ENCODE results near the gene MAP4K5. TPM values are rescaled to one million over a fixed set of nuclear protein-coding genes. Genes with fewer than 3 reads are reported as not detected.

Gene MAP4K5
- polyA plus RNA-seq, 2 donors = 15.4 to 20.3 TPM

DNA sequence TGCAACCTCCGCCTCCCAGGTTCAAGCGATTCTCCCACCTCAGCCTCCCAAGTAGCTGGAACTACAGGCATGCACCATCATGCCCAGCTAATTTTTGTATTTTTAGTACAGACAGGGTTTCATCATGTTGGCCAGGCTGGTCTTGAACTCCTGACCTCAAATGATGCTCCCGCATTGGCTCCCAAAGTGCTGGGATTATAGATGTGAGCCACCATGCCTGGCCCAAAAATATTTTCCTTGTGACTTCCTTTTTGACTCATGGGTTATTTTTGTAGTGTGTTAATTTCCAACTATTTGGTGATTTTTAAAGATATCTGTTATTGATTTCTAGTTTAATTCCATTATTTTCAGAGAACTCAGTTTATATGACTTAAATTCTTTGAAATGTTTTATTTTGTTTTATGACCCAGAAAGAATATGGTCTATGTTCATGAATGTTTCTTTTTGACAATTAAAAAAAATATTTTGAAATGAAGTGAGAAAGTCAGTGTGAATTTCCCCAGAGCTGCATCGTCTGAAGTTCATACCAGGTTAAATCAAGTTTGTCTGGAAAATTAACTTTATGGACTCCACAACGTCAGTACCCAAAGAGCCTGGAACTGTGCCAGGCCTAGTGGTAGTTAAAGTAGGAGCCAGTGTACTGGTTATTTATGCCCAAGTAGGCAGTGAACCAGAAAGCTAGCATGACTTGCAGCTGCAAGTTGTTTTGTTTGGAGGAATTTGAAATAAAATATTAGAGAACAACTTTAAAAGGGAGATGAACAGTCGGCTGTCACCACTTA, 132.9 kb downstream of the MAP4K5 start:
- Histone ChIP-seq H3K9me3 (ENCODE audit: control insufficient read depth in 2 of 2, insufficient read depth in 1 of 2, low read depth in 1 of 2, low read length in 1 of 2) (no peaks in the 10 kb centered on the region), H3K4me1 (ENCODE audit: control insufficient read depth in 2 of 2, insufficient read depth in 2 of 2, low read length in 1 of 2) (peaks cover 0 to 3% of the 10 kb centered on the region in 2 donors), H3K36me3 (ENCODE audit: control insufficient read depth in 2 of 2, insufficient read depth in 2 of 2, low read length in 1 of 2) (no peaks in the 10 kb centered on the region), H3K27me3 (ENCODE audit: control insufficient read depth in 1 of 2, insufficient read depth in 2 of 2, low read length in 2 of 2) (no peaks in the 10 kb centered on the region), H3K4me3 (ENCODE audit: low read depth in 1 of 2, low read length in 2 of 2) (no peak overlapping the region), H3K27ac (ENCODE audit: low read depth in 2 of 2, low read length in 1 of 2) (no peak overlapping the region)
- 51 to 53% methylated on average over 6 of the region's 6 CpGs for WGBS, 2 donors

DNA sequence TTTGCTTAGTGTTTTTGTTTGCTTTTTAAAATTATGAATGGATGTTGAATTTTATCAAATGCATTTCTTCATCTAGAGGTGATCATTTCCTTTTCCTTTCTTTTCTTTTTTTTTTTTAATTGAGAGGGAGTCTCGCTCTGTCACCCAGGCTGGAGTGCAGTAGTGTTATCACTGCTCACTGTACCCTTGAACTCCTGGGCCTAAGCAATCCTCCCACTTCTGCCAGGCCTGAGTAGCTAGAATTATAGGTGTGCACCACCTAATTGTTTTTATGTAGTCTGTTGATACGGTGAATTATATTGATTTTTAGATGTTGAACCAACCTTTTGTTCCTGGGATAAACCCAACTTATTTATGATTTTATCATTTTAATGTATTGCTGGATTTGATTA, 134.2 kb downstream of the MAP4K5 start:
- Histone ChIP-seq H3K4me3 (ENCODE audit: low read depth in 1 of 2, low read length in 2 of 2) (no peak overlapping the region), H3K9me3 (ENCODE audit: control insufficient read depth in 2 of 2, insufficient read depth in 1 of 2, low read depth in 1 of 2, low read length in 1 of 2) (no peaks in the 10 kb centered on the region), H3K27me3 (ENCODE audit: control insufficient read depth in 1 of 2, insufficient read depth in 2 of 2, low read length in 2 of 2) (no peaks in the 10 kb centered on the region), H3K27ac (ENCODE audit: low read depth in 2 of 2, low read length in 1 of 2) (no peak overlapping the region), H3K36me3 (ENCODE audit: control insufficient read depth in 2 of 2, insufficient read depth in 2 of 2, low read length in 1 of 2) (no peaks in the 10 kb centered on the region), H3K4me1 (ENCODE audit: control insufficient read depth in 2 of 2, insufficient read depth in 2 of 2, low read length in 1 of 2) (peaks cover 0 to 3% of the 10 kb centered on the region in 2 donors)
- WGBS, 2 donors = 79 to 91% methylated on average over 2 of the region's 2 CpGs

DNA sequence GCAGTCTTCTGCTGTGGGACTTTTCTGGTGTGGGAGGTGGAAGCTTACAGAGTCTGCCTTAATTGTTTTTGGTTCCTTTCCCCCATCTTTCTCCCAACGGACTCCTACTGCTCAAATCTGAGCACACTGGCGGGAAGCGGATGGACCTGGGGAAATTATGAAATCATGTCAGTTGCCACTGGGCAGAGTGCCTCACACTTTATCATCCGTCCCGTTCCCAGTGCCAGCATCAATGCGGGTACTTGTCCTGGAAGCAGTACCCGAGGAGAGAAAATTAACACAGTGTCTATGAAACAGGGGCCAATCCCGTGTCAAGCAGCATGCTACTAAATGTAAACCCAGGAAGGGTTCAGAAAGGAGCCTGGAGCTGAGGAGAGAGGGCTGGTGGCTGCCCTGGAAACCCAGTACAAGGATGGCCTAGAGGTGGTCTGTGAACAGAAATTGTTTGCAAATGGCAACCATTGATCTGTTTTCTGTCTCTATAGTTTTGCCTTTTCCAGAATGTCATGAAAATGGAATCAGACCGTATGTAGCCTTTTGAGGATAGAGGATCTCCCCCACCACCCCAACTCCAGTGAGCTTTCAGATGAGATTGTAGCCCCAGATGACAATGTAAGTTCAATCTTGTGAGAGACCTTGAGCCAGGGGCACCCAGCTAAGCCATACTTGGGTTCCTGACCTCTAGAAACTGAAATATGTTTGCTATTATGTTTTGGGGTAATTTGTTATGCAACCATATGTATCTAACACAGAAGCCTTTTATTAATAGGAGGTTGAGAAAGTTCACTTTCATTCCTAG, 134.8 kb downstream of the MAP4K5 start:
- WGBS, 2 donors = 17 to 29% methylated on average over 9 of the region's 9 CpGs

DNA sequence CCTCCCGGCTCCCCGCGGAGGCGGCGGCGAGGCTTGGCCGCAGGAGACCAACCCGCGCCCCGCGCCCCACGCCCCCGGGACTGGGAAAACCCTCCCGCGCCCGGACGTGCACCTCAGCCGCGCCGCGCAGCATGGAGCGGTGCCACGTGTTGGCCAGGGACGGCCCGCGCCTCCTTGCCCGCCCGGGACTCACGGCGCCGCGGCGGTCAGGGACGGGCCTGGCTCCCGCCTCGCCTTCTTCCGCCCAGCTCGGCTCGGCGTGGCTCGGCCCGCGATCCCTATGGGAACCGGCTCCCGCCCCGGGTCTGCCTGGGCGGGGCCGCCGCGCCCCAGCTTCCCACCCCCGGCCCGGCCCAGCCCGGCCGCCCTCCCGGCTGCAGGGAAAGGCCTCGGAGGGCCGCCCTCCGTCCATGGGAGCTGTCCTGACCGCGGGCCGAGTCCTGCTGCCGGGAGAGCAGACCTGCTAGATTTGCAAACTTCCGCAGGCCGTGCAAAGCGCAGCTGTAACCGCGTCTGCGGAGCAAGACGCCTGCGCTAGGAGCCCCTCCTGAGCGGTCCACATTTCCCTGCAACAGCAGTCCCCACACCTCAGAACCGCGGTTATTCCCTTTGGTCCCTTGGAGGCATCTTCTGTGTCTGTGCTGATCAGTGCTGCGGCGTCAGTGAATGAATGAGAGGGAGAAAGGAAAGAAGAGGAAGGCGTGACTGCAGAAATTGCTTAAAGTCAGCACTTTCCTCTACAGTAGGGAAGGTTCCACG, 135.6 kb downstream of the MAP4K5 start, which contains the start of gene CDKL1:
CDKL1 (minus strand) TSS at position 251 of the 759 bp plus-strand sequence. CDS start 1,013 bp downstream, outside the sequence.
- no peaks in the 10 kb centered on the region for H3K36me3 ChIP-seq (ENCODE audit: control insufficient read depth in 2 of 2, insufficient read depth in 2 of 2, low read length in 1 of 2)
- H3K9me3 ChIP-seq (ENCODE audit: control insufficient read depth in 2 of 2, insufficient read depth in 1 of 2, low read depth in 1 of 2, low read length in 1 of 2) = no peaks in the 10 kb centered on the region
- H3K27me3 ChIP-seq (ENCODE audit: control insufficient read depth in 1 of 2, insufficient read depth in 2 of 2, low read length in 2 of 2) = no peaks in the 10 kb centered on the region
- peak within 1 kb of the TSS; percentile 58 to 68 for H3K4me3 ChIP-seq (ENCODE audit: low read depth in 1 of 2, low read length in 2 of 2)
- peaks cover 0 to 3% of the 10 kb centered on the region in 2 donors for H3K4me1 ChIP-seq (ENCODE audit: control insufficient read depth in 2 of 2, insufficient read depth in 2 of 2, low read length in 1 of 2)
- peak within 1 kb of the TSS; percentile 84 for H3K27ac ChIP-seq (ENCODE audit: low read depth in 2 of 2, low read length in 1 of 2)
- whole genome bisulfite sequencing, 2 donors = 0% methylated on average over 64 to 77 of the region's 77 CpGs

More for the DNA sequence above, 134.8 kb downstream of the MAP4K5 start:
- Histone ChIP-seq H3K27ac (ENCODE audit: low read depth in 2 of 2, low read length in 1 of 2) (peak overlapping the region; percentile 84), H3K36me3 (ENCODE audit: control insufficient read depth in 2 of 2, insufficient read depth in 2 of 2, low read length in 1 of 2) (no peaks in the 10 kb centered on the region), H3K9me3 (ENCODE audit: control insufficient read depth in 2 of 2, insufficient read depth in 1 of 2, low read depth in 1 of 2, low read length in 1 of 2) (no peaks in the 10 kb centered on the region), H3K4me3 (ENCODE audit: low read depth in 1 of 2, low read length in 2 of 2) (peak overlapping the region; percentile 58 to 68), H3K4me1 (ENCODE audit: control insufficient read depth in 2 of 2, insufficient read depth in 2 of 2, low read length in 1 of 2) (peaks cover 0 to 3% of the 10 kb centered on the region in 2 donors), H3K27me3 (ENCODE audit: control insufficient read depth in 1 of 2, insufficient read depth in 2 of 2, low read length in 2 of 2) (no peaks in the 10 kb centered on the region)

DNA sequence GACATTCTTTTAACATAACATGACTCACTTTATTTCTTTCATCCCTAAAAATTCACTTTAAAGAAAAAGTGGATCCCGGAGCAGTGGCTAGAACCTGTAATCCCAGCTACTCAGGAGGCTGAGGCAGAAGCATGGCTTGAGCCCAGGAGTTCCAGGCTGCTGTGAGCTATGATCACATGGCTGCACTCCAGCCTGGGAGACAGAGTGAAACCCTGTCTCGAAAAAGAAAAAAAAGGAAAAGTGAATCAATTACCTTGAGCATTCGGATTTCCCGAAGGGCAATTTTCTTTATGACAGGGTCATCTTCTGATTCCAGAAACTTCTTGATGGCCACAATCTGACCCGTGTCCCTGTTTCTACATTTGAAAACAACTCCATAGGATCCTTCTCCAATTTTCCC, 136.9 kb downstream of the MAP4K5 start:
- Histone ChIP-seq H3K36me3 (ENCODE audit: control insufficient read depth in 2 of 2, insufficient read depth in 2 of 2, low read length in 1 of 2) (no peaks in the 10 kb centered on the region), H3K4me1 (ENCODE audit: control insufficient read depth in 2 of 2, insufficient read depth in 2 of 2, low read length in 1 of 2) (peaks cover 0 to 3% of the 10 kb centered on the region in 2 donors), H3K27ac (ENCODE audit: low read depth in 2 of 2, low read length in 1 of 2) (peak overlapping the region in 1 of 2 donors; percentile 16), H3K4me3 (ENCODE audit: low read depth in 1 of 2, low read length in 2 of 2) (peak overlapping the region in 1 of 2 donors; percentile 68), H3K27me3 (ENCODE audit: control insufficient read depth in 1 of 2, insufficient read depth in 2 of 2, low read length in 2 of 2) (no peaks in the 10 kb centered on the region), H3K9me3 (ENCODE audit: control insufficient read depth in 2 of 2, insufficient read depth in 1 of 2, low read depth in 1 of 2, low read length in 1 of 2) (no peaks in the 10 kb centered on the region)
- 53 to 54% methylated on average over 5 of the region's 5 CpGs for WGBS, 2 donors

DNA sequence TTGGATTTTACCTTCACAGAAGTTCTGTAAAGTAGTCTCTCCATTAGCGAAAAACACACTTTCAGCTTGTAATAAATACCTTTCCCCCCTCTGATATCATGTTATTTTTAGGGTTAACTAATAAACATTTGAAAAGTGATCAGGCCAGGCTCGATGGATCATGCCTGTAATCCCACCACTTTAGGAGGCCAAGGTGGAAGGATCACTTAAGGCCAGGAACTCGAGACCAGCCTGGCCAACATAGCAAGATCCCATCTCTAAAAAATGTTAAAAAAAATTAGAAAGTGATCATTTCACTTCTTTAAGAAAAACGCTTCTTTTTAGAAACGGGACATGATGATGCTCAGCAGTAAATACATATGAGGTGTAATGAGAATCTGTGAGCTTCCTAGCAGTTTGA, 137.7 kb downstream of the MAP4K5 start:
- Histone ChIP-seq H3K4me3 (ENCODE audit: low read depth in 1 of 2, low read length in 2 of 2) (no peak overlapping the region), H3K36me3 (ENCODE audit: control insufficient read depth in 2 of 2, insufficient read depth in 2 of 2, low read length in 1 of 2) (no peaks in the 10 kb centered on the region), H3K27ac (ENCODE audit: low read depth in 2 of 2, low read length in 1 of 2) (no peak overlapping the region), H3K4me1 (ENCODE audit: control insufficient read depth in 2 of 2, insufficient read depth in 2 of 2, low read length in 1 of 2) (peaks cover 0 to 5% of the 10 kb centered on the region in 2 donors), H3K27me3 (ENCODE audit: control insufficient read depth in 1 of 2, insufficient read depth in 2 of 2, low read length in 2 of 2) (no peaks in the 10 kb centered on the region), H3K9me3 (ENCODE audit: control insufficient read depth in 2 of 2, insufficient read depth in 1 of 2, low read depth in 1 of 2, low read length in 1 of 2) (no peaks in the 10 kb centered on the region)
- 93 to 94% methylated on average over 5 of the region's 5 CpGs for WGBS, 2 donors

DNA sequence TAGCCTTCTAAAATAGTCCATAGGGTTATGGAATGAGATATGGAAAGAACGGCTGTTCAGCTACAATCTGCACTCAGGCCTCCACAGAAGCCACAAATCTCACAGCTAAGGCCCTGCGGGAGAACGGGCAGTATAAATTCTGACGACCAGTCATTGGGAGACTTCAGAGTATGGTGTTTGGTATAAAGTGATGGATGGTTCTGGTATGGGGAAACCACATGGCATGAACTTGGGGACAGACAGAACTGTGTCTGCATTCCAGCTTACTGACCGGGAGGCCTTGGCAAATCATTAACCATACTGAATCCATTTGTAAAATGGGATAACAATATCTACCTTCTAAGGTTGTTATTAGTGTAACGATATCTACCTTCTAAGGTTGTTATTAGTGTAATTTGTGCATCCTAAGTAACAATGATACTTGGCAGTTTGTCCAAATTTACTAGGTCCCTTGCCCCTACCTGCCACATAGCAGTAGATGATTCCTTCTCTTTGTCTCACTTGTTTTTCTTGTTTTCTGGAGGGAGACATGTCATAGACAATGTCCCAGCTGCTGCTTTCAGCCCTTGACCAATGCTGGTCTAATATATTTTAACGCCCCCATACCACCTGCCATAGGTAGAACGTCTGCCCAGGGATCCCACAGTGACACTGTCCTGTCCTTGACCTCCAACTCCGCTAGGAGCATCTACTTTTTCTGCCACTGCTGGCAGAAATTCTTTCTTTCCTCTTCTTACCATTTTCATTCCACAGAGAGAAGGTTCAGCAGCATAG, 142.5 kb downstream of the MAP4K5 start:
- Histone ChIP-seq H3K27ac (ENCODE audit: low read depth in 2 of 2, low read length in 1 of 2) (peak overlapping the region in 1 of 2 donors; percentile 9), H3K4me1 (ENCODE audit: control insufficient read depth in 2 of 2, insufficient read depth in 2 of 2, low read length in 1 of 2) (peaks cover 0 to 2% of the 10 kb centered on the region in 2 donors), H3K4me3 (ENCODE audit: low read depth in 1 of 2, low read length in 2 of 2) (no peak overlapping the region), H3K9me3 (ENCODE audit: control insufficient read depth in 2 of 2, insufficient read depth in 1 of 2, low read depth in 1 of 2, low read length in 1 of 2) (no peaks in the 10 kb centered on the region), H3K27me3 (ENCODE audit: control insufficient read depth in 1 of 2, insufficient read depth in 2 of 2, low read length in 2 of 2) (no peaks in the 10 kb centered on the region), H3K36me3 (ENCODE audit: control insufficient read depth in 2 of 2, insufficient read depth in 2 of 2, low read length in 1 of 2) (no peaks in the 10 kb centered on the region)
- 83 to 85% methylated on average over 9 of the region's 9 CpGs for WGBS, 2 donors

DNA sequence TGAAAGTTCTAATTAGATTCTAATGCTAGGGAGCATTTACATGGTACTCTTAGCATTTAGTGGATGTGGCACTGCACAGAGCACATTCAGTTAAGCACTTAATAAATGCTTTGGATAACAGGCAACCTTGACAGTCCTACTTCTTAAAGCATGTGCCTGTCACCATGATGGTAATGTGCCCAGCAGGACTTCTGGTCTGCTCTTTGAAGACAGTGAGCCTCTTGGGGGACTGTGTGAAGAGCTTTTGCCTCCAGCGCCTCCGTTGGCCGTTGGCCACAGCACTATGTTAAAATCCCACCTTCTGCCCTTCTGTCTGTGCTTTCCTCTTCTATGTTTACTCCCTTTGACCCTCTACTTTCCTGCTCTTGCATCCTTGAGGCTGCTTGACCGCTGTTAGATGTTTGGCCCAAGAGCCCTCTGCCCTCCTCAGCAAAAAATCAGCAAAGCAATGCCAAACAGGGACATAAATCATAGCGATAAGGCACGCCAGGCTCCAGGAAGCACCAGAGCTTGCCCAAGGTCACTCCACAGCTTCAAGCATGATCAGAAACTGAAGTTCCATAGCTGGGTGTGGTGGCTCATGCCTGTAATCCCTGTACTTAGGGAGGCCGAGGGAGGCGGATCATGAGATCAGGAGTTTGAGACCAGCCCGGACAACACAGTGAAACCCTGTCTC, 144.0 kb downstream of the MAP4K5 start:
- H3K9me3 ChIP-seq (ENCODE audit: control insufficient read depth in 2 of 2, insufficient read depth in 1 of 2, low read depth in 1 of 2, low read length in 1 of 2) = no peaks in the 10 kb centered on the region
- peak overlapping the region in 1 of 2 donors; percentile 28 for H3K27ac ChIP-seq (ENCODE audit: low read depth in 2 of 2, low read length in 1 of 2)
- 48 to 71% methylated on average over 9 of the region's 9 CpGs for WGBS, 2 donors
- H3K4me1 ChIP-seq (ENCODE audit: control insufficient read depth in 2 of 2, insufficient read depth in 2 of 2, low read length in 1 of 2) = peaks cover 0 to 2% of the 10 kb centered on the region in 2 donors
- H3K27me3 ChIP-seq (ENCODE audit: control insufficient read depth in 1 of 2, insufficient read depth in 2 of 2, low read length in 2 of 2) = no peaks in the 10 kb centered on the region
- no peaks in the 10 kb centered on the region for H3K36me3 ChIP-seq (ENCODE audit: control insufficient read depth in 2 of 2, insufficient read depth in 2 of 2, low read length in 1 of 2)
- H3K4me3 ChIP-seq (ENCODE audit: low read depth in 1 of 2, low read length in 2 of 2) = no peak overlapping the region

All from esophagus (tissue), 2 donors.